HG02763 (cell line): ENCODE data around the gene PER3.

Experiments
- ATAC-seq: cut with Tn5 transposase; IDR thresholded peaks from one replicate; pipeline ENCODE4 v1.9.1; 2021; ENCODE audit warnings: mild to moderate bottlenecking, moderate library complexity; ENCODE audit not compliant: unreplicated experiment

The PER3 gene

GRCh38 chr1:7869136-7869920, 85.2 kb downstream of the PER3 start:
- no peak for ATAC-seq

DNA sequence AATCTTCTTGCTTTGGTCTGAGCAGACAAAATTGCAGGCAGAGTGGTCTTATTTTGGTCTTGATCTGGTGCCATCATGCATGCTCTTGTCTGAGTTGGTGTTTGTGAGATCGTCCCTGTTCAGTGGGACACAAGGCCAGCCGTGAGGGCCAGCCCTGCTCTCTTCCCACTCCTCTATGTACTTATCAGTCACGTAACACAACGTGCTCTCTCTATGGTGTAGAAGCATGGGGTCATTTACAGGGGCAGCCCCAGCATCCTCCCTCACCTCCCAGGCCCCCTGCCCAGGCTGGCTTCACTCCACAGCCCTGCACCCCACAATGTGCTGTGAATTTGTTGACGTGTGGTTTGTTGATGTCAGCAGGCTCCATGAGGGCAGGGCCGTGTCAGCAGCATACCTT, 87.0 kb downstream of the PER3 start:
- no peak for ATAC-seq

DNA sequence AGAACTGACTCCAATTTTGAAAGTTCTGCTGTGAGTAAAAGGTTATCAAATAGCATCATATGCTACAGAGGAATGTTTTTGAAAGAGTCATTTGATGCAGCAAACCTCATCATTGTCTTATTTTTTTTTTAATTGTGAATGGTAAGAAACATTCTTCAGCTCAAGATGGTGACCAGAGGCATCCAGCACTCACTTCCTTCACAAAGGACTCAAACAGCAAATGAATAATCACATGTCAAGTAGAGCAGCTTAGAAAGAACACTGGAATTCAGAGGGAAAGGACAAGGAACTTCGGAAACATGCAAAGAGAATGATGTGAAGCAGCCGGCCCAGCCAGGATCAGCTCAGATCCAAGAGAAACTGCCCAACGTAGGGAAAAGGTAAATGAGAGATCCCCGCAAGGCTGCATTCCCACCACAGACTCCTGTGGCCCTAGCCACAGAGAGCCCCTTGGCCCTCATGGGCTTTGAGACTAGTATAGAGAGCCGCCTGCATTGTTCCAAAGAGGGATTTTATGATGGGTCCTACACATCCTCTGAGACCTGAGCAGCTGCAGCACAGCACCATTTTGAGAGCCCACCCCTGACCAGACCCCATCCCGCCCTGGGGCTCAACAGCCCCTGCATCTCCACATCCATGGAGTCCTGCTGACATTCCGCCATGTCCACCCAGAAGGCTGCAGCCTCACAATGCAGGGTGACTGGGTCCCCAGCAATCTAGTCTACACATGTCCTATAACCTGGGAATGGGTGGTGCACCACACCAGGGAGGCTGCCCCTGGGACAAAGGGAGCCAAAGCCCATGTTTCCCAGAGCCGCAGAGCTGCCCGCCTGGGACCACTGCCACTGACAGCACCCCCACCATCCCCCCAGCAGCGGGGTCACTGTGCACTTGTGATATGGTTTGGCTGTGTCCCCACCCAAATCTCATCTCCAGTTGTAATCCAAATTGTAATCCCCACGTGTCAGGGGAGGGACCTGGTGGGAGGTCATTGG, 90.0 kb downstream of the PER3 start:
- no peak for ATAC-seq

GRCh38 chr1:7878027-7878426, 93.9 kb downstream of the PER3 start:
- no peak for ATAC-seq

DNA sequence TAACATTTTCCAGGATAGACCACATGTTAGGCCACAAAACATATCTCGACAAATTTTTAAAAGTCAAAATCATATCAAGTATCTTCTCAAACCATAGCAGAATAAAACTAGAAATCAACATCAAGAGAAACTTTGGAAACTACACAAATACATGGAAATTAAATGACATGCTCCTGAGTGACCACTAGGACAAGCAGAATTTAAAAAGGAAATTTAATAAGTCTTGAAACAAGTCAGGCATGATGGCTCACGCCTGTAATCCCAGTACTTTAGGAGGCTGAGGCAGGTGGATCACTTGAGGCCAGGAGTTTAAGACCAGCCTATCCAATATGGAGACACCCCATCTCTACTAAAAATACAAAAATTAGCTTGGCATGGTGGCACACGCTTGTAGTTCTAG, 95.1 kb downstream of the PER3 start:
- no peak for ATAC-seq

- no peak for ATAC-seq
These were observed 100.7 kb downstream of the PER3 start for GRCh38 chr1:7884757-7885156.

- no peak for ATAC-seq
These were observed 101.7 kb downstream of the PER3 start for GRCh38 chr1:7885513-7886404.

- no peak for ATAC-seq
These were observed 102.3 kb downstream of the PER3 start for GRCh38 chr1:7886405-7886745.

DNA sequence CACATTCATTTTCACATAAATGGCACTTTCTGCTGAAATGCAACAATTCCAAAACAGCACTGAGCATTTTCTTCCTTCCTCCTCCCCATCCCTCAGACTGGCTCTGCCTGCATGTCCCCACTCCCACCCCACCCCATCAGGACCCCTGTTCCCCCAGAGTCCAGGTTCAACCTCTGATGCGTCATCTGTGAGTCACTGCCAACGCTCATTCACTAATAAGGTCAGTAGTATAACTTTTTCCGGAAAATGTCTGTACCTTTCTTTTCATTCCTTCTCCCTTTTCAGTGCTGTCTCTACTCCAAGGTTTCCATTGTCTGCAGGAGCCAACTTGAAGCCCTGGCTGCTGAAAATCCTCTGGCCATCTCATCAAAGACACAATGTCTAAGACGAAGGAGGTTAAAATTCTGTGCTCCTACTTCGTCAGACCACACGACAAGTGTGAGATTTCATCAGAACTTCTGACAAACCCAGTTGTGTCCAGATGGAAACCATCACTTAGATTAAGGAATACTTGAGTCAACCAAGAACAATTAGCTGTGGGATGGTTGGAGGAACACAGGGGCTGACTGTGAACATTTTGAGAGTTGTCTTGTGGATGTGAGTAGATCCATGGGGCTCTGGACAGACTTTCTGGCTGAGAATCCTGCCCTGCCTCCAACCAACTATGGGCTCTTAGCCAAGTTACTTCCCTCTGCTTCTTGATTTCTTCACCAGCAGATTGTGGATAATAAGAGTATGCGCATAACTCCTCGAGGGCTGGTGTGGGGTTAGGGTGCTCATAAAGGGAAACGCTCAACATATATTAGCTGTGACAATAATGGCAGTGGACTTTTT, 104.4 kb downstream of the PER3 start:
- no peak for ATAC-seq

- ATAC-seq, result no peak
These were observed 106.8 kb downstream of the PER3 start for GRCh38 chr1:7890853-7891252.

GRCh38 chr1:7891804-7892203, 107.7 kb downstream of the PER3 start:
- ATAC-seq, result no peak

DNA sequence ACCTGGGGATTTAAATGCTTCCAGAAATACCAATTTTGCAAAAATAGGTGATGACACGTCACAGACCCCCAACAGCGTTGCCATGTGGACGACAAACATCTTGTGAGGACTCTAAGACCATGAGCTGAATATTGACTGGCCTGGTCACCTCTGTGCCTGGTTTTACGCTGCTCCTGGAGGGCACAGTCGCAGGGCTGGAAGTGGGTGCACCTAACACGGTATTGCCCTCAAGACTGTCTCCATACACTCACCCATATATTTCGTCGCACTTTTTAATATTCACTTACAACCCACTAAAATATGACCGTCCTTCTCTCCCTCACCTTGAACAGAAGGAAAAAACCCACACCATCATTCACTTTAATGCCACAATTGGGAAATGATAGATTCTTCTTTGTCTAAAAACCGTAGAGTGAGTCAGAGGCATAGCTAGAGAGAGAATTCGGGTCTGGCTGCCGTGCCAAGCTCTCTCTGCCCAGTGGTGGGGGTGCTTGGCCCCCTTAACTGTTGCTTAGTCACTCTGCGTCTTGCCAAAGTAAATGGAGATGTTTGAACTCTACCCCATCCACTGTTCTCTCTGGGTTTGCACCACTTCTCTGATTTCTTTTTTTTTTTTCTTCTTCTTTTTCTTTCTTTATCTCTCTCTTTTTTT, 109.6 kb downstream of the PER3 start:
- ATAC-seq, result no peak
